WTC11 (cell line): ENCODE data around the gene MSL1.

ENCODE experiments used
- CBFB ChIP-seq: sonication (generic); formaldehyde crosslinking; IDR thresholded peaks from 2 replicates; pipeline ENCODE4 v1.8.1; 2022; ENCODE audit warnings: mild to moderate bottlenecking, low read depth, missing genetic modification reagents
- ELF4 ChIP-seq: sonication (generic); formaldehyde crosslinking; IDR thresholded peaks from 2 replicates; pipeline ENCODE4 v1.8.1; 2022; ENCODE audit warnings: low read depth, mild to moderate bottlenecking, moderate library complexity, missing genetic modification reagents
- ESRRA ChIP-seq: sonication (generic); formaldehyde crosslinking; IDR thresholded peaks from 2 replicates; pipeline ENCODE4 v1.8.1; 2022; ENCODE audit warnings: mild to moderate bottlenecking, missing genetic modification reagents, borderline replicate concordance
- GTF2I ChIP-seq: fragments of 250-450 bp; sonication (Bioruptor Pico); conservative IDR thresholded peaks from 2 replicates; pipeline ENCODE4 v1.4.0; 2021; ENCODE audit warnings: mild to moderate bottlenecking
- KAT7 ChIP-seq: sonication (generic); formaldehyde crosslinking; IDR thresholded peaks from 2 replicates; pipeline ENCODE4 v1.8.1; 2023; ENCODE audit warnings: missing genetic modification reagents, mild to moderate bottlenecking, borderline replicate concordance
- NR2C2 ChIP-seq: sonication (generic); formaldehyde crosslinking; IDR thresholded peaks from 2 replicates; pipeline ENCODE4 v1.8.0; 2022; ENCODE audit warnings: mild to moderate bottlenecking, missing genetic modification reagents
- TCF7 ChIP-seq: sonication (generic); formaldehyde crosslinking; IDR thresholded peaks from 2 replicates; pipeline ENCODE4 v1.8.0; 2022; ENCODE audit warnings: mild to moderate bottlenecking, low read depth, missing genetic modification reagents, moderate library complexity
- TP53 ChIP-seq: sonication (generic); formaldehyde crosslinking; IDR thresholded peaks from 2 replicates; pipeline ENCODE4 v1.8.1; 2023; ENCODE audit warnings: mild to moderate bottlenecking, missing genetic modification reagents
- ZNF121 ChIP-seq: sonication (generic); formaldehyde crosslinking; IDR thresholded peaks from 2 replicates; pipeline ENCODE4 v1.8.0; 2023; ENCODE audit warnings: missing genetic modification reagents
- TF ChIP-seq, protein P1 (sequence below): fragments of 250-450 bp; sonication (Bioruptor Pico); IDR thresholded peaks from 2 replicates; pipeline ENCODE4 v1.9.0; 2021; ENCODE audit warnings: mild to moderate bottlenecking, borderline replicate concordance
- TF ChIP-seq, protein P2 (sequence below): sonication (generic); formaldehyde crosslinking; IDR thresholded peaks from 2 replicates; pipeline ENCODE4 v1.8.1; 2022; ENCODE audit warnings: low read depth, mild to moderate bottlenecking, moderate library complexity, missing genetic modification reagents, borderline replicate concordance
- TF ChIP-seq, protein P3 (sequence below): sonication (generic); formaldehyde crosslinking; IDR thresholded peaks from 2 replicates; pipeline ENCODE4 v1.8.1; 2023; ENCODE audit warnings: mild to moderate bottlenecking, moderate library complexity, missing genetic modification reagents
- TF ChIP-seq, protein P4 (sequence below): fragments of 200-600 bp; IDR thresholded peaks from 2 replicates; pipeline ENCODE4 v1.8.0; 2022; ENCODE audit warnings: antibody characterized with exemption
- TF ChIP-seq, protein P5 (sequence below): sonication (generic); formaldehyde crosslinking; IDR thresholded peaks from 2 replicates; pipeline ENCODE4 v1.8.1; 2022; ENCODE audit warnings: low read depth, missing genetic modification reagents, borderline replicate concordance

DNA sequence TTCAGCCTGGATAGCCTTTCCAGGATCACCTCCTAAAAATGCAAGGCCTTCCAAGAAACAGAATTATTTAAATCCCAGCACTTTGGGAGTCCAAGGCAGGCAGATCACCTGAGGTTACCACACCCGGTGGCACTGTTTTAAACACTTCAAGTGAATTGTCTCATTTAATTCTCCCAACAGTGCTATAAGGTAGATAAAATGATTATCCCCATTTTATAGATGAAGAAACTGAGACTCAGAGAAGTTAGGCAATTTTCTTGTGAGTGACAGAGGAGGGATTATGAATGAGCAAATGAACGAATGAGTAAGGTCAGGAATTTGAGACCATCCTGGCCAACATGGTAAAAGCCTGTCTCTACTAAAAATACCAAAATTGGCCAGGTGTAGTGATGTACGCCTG, 42.2 kb upstream of the MSL1 start:
- TF ChIP-seq, protein P1, sequence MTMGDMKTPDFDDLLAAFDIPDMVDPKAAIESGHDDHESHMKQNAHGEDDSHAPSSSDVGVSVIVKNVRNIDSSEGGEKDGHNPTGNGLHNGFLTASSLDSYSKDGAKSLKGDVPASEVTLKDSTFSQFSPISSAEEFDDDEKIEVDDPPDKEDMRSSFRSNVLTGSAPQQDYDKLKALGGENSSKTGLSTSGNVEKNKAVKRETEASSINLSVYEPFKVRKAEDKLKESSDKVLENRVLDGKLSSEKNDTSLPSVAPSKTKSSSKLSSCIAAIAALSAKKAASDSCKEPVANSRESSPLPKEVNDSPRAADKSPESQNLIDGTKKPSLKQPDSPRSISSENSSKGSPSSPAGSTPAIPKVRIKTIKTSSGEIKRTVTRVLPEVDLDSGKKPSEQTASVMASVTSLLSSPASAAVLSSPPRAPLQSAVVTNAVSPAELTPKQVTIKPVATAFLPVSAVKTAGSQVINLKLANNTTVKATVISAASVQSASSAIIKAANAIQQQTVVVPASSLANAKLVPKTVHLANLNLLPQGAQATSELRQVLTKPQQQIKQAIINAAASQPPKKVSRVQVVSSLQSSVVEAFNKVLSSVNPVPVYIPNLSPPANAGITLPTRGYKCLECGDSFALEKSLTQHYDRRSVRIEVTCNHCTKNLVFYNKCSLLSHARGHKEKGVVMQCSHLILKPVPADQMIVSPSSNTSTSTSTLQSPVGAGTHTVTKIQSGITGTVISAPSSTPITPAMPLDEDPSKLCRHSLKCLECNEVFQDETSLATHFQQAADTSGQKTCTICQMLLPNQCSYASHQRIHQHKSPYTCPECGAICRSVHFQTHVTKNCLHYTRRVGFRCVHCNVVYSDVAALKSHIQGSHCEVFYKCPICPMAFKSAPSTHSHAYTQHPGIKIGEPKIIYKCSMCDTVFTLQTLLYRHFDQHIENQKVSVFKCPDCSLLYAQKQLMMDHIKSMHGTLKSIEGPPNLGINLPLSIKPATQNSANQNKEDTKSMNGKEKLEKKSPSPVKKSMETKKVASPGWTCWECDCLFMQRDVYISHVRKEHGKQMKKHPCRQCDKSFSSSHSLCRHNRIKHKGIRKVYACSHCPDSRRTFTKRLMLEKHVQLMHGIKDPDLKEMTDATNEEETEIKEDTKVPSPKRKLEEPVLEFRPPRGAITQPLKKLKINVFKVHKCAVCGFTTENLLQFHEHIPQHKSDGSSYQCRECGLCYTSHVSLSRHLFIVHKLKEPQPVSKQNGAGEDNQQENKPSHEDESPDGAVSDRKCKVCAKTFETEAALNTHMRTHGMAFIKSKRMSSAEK, result no peak
- TF ChIP-seq, protein P2, sequence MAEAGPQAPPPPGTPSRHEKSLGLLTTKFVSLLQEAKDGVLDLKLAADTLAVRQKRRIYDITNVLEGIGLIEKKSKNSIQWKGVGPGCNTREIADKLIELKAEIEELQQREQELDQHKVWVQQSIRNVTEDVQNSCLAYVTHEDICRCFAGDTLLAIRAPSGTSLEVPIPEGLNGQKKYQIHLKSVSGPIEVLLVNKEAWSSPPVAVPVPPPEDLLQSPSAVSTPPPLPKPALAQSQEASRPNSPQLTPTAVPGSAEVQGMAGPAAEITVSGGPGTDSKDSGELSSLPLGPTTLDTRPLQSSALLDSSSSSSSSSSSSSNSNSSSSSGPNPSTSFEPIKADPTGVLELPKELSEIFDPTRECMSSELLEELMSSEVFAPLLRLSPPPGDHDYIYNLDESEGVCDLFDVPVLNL (CRISPR knock-in tag), result no peak
- TF ChIP-seq, protein P3, sequence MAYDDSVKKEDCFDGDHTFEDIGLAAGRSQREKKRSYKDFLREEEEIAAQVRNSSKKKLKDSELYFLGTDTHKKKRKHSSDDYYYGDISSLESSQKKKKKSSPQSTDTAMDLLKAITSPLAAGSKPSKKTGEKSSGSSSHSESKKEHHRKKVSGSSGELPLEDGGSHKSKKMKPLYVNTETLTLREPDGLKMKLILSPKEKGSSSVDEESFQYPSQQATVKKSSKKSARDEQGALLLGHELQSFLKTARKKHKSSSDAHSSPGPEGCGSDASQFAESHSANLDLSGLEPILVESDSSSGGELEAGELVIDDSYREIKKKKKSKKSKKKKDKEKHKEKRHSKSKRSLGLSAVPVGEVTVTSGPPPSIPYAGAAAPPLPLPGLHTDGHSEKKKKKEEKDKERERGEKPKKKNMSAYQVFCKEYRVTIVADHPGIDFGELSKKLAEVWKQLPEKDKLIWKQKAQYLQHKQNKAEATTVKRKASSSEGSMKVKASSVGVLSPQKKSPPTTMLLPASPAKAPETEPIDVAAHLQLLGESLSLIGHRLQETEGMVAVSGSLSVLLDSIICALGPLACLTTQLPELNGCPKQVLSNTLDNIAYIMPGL (CRISPR knock-in tag), result no peak
- TF ChIP-seq CBFB (CRISPR knock-in tag), result no peak
- TF ChIP-seq, protein P4, sequence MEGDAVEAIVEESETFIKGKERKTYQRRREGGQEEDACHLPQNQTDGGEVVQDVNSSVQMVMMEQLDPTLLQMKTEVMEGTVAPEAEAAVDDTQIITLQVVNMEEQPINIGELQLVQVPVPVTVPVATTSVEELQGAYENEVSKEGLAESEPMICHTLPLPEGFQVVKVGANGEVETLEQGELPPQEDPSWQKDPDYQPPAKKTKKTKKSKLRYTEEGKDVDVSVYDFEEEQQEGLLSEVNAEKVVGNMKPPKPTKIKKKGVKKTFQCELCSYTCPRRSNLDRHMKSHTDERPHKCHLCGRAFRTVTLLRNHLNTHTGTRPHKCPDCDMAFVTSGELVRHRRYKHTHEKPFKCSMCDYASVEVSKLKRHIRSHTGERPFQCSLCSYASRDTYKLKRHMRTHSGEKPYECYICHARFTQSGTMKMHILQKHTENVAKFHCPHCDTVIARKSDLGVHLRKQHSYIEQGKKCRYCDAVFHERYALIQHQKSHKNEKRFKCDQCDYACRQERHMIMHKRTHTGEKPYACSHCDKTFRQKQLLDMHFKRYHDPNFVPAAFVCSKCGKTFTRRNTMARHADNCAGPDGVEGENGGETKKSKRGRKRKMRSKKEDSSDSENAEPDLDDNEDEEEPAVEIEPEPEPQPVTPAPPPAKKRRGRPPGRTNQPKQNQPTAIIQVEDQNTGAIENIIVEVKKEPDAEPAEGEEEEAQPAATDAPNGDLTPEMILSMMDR, result no peak
- no peak for TF ChIP-seq KAT7 (CRISPR knock-in tag)
- TF ChIP-seq GTF2I (CRISPR knock-in tag), result no peak
- no peak for TF ChIP-seq TP53
- TF ChIP-seq TCF7 (CRISPR knock-in tag), result no peak
- TF ChIP-seq, protein P5, sequence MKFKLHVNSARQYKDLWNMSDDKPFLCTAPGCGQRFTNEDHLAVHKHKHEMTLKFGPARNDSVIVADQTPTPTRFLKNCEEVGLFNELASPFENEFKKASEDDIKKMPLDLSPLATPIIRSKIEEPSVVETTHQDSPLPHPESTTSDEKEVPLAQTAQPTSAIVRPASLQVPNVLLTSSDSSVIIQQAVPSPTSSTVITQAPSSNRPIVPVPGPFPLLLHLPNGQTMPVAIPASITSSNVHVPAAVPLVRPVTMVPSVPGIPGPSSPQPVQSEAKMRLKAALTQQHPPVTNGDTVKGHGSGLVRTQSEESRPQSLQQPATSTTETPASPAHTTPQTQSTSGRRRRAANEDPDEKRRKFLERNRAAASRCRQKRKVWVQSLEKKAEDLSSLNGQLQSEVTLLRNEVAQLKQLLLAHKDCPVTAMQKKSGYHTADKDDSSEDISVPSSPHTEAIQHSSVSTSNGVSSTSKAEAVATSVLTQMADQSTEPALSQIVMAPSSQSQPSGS, result no peak
- no peak for TF ChIP-seq ELF4 (CRISPR knock-in tag)
- TF ChIP-seq ESRRA, result no peak
- no peak for TF ChIP-seq ZNF121 (CRISPR knock-in tag)
- no peak for TF ChIP-seq NR2C2
